ENCODE results near the gene USP30. TPM values are rescaled to one million over a fixed set of nuclear protein-coding genes. Genes with fewer than 3 reads are reported as not detected.

The USP30 gene
- total and polyA plus RNA-seq, 5 experiments from 2014 or later: 9.8 to 12.1 (median 10.2) TPM

Other genes with a start within 250 kb of the USP30 start
- 10 to 100 TPM; 29.6 to 30.1 TPM for gene SSH1, start 195.0 kb upstream of the USP30 start, total RNA-seq
- 1 to 10 TPM; 3.9 to 9.0 (median 6.0) TPM for gene SSH1, start 195.0 kb upstream of the USP30 start, polyA plus RNA-seq
- gene DAO, start 172.5 kb upstream of the USP30 start, total RNA-seq: not detected
- gene DAO, start 172.5 kb upstream of the USP30 start, polyA plus RNA-seq: not detected
- not detected for gene SVOP, start 31.5 kb upstream of the USP30 start, total RNA-seq
- gene SVOP, start 31.5 kb upstream of the USP30 start, polyA plus RNA-seq: not detected
- gene ALKBH2, start 40.9 kb downstream of the USP30 start, total RNA-seq: 10 to 100 TPM; 20.8 to 23.2 TPM
- 10 to 100 TPM; 11.5 to 22.5 (median 19.1) TPM for gene ALKBH2, start 40.9 kb downstream of the USP30 start, polyA plus RNA-seq
- 10 to 100 TPM; 13.6 to 15.0 TPM for gene UNG, start 45.0 kb downstream of the USP30 start, total RNA-seq
- 10 to 100 TPM; 21.0 to 26.8 (median 24.0) TPM for gene UNG, start 45.0 kb downstream of the USP30 start, polyA plus RNA-seq
- 10 to 100 TPM; 40.4 to 43.3 TPM for gene ACACB, start 64.0 kb downstream of the USP30 start, total RNA-seq
- gene ACACB, start 64.0 kb downstream of the USP30 start, polyA plus RNA-seq: 1 to 10 TPM; 1.1 to 3.9 (median 2.9) TPM

Measured in naive thymus-derived CD8-positive, alpha-beta T cell (primary cell).